NCI-H187 treated with DMSO at 0.1 percent for 48 hours (cell line): ENCODE measurements around the gene EML3.
"Not testable (repeated sequence)": the region's sequence is repeated elsewhere in the genome, so short reads cannot be mapped to it uniquely, and the experiment has no call there.

Experiments used
- DNase-seq: peaks from one replicate; lab custom pipeline; 2025; lab: John Stamatoyannopoulos, UW

Gene EML3

DNA sequence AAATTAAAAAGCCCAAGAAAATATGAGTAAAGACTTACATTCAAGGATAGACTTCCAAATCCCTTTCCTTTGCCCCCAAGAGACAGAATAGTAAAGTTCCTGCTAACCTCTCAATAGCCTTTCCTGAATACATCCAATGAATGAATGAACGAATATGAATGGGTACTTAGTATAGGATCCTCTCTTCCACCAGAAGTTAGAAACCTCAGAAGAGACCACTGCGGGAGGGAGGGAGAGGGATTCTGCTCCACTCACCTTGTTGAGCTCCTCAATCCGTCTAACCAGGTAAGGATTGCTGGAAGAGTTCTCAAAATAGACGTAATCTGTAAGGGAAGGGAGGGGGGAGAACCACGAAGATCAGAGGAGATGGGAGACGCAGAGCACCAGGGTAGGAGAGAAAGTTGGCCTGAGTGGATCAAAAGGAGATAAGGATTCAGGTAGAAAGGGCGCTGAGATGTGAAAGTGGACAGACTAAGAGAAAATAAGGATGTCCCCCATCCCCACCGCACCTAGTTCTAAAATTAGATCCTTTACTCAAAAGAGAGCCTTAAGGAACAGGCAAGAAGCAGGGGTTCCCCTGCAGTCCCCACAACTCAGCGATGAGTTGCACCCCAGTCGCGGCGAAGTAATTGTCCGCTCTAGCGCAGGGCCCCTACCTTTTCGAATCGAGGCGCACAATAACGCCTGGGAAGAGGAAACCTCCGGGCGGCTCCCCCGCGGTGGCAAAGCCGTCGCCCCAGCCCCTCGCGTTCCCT, 12.0 kb downstream of the EML3 start:
- DNase-seq: no peak

DNA sequence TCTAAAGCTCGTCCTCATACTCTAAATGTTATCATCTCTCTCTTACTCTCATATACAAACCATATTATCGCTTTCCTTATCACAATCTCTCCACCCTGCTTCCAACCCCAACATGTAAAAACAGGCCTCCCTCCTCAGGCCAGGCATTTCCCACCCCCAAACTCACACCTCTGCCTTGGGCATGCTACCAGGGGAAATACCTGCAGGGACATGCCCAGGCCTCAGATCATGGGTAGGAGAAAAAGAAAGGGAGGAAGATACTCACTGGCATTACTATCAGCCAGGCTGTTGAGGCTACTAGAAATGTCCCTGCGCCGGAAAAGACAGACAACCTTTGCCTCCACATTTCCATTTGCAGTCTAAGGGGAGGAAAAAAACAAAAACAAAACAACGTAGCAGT, 12.7 kb downstream of the EML3 start:
- DNase-seq: no peak

DNA sequence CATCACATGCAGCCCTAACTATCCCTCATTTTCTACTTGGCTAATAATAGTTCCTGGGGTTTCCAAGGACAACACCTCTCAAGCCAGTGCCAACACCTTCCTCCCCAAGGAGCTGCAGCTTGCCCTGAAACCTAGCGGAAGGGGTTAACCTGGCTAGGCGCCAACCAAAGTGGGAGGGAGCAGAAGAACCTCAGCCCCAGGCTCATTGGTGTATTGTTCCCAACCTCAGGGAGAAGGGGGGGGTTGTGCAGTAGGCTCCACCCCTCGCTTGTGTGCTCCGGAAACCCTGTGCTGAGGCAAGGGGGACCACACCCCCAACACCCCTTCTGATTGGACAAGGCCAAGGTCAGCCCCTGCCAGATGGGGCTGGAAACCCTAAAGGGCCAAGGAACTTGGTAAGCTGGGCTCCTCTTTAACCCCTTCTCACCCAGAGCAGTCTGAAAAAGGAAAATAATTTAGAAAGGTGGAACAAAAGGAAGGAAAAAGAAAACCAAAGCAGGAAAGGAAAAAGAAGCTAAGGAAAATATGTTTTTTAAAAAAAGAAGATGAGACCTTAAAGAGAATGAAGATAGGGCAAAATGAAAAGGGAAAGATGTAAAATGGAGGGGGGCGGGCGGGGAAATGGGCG, 13.4 kb downstream of the EML3 start:
- DNase-seq: peak; percentile 80

DNA sequence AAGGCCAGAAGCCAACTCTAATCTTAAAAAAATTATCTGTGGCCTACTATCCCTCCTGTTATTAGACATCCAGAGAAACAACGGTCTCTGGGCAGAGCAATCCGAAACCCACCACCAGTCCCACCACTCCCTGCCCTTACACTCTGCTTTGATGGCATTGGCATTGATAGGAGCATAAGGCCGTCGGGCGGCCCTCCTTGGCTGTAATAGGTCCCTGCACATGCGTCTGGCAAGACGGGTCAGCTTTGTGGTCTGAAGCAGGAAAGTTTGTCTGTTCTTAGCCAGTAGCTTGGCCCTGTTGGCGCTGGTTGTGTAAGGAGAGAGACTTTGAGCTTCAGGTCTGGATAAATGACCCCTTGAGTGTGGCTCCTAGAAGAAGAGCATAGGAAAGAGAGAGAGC, 17.5 kb downstream of the EML3 start:
- DNase-seq: no peak

DNA sequence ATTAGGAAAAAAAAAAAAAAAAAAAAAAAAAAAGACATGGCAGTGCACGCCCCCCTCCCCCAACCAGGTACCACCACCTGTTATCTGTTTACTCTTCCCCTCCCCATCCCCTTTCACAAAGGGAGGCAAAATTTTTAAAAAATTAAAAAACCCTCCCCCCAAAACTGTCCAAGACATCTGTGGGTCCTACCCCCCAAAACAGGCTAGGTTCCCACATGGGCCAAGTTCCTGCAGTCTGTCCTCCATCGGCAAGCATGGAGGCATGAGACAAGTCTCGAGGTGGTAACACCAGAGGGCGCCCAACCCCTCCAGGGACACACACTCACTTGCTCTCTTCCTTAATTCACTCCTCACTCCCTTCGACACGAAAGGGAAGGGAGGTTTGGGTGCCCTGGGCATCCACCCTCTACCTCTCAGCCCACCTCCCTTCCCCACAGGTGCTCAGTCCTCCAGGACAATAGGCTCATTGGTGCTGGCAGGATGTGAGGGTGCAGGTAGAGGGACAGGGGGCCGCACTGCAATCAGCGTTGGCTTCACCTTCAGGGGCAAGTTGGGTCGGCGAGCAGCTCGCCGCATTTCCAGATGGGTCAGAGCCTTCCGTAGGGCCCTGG, 19.0 kb downstream of the EML3 start:
- DNase-seq: no peak

DNA sequence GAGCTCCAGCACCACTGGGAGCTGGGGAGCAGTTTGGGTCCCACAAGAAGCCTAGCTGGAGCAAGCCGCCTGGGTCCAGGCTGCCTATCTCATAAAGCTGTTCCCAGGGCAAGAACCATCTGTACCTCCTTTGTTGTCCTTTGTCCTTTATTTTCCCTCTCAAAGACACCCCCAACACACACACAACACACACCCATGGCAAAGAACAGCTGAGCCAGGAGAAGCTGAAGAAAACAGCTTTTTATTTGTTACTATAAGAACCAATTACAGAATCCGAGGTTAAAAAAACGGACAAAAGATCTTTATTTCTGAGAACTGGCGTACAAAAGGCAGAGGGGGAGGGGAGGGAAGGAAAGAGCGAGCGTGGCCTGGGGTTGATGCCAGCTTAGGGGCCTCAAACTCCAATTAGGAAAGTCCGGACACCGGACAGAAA, 19.6 kb downstream of the EML3 start:
- DNase-seq: no peak

DNA sequence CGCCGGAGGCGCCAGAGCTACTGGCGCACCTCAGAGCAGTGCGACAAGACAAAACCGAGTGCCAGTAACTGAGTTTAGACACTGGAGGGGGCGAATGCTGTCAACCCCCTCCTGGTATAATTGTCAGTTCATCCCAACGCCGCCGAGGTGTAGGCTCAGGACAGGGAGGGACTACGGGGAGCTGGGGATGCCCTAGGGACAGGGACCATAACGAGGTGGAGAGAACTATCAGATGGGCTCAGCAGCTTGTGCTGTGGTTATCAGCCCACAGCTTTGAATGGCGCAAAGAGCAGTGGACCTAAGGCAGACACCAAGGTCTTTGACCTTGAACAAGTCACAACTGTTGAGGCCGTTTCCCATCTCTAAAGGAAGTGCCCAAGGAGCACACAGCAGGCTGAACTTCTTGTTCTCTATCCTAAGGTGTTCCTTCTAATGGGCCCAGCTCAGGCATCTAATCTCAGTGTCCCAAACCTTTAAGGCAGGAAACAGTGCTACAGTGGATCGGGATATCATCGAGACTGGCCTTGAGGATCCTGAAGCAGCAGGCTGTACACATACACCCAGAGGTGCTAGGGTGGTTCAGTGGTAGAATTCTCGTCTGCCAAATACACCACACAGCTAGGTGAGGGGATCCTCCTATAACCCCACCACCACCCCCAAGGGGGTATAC, 20.3 kb downstream of the EML3 start:
- no peak for DNase-seq

DNA sequence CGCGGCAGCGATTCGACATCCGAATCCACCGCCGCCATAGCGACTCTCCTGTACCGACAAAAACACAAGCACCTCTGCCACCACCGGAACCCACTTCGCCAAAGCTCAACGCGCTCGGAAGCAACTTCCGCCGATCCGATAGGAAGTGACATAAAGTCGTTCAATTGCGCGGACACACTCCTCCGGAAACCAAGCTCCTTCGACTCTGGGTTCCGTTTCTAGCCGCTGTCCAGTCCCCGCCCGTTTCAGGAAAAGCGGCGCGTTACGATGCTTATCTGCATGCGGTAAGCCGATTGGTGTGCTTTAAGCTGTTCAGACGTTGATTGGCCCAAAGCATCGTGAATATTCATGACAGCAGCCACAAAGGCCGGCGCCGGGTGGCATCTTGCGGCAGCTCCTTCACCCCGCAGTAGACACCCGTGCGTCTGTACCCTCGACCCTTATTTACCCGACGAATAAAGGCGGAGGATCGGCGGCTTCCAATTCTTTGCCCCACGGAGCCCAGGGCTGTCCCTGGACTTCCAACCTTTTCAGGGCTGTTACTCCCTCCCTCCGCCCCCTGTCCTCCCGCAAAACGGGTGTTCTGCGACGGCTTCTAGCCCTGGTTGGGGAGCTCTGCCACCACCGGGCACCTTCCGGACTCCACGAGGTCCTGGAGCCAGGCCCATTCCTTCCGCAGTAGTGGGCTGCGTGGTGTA, 21.0 kb downstream of the EML3 start, which contains the start of gene TUT1:
Gene TUT1 (minus strand): TSS at position 76 of the 698 bp plus-strand sequence. CDS start 38 bp downstream, at position 38.
- peak; percentile 92 for DNase-seq

DNA sequence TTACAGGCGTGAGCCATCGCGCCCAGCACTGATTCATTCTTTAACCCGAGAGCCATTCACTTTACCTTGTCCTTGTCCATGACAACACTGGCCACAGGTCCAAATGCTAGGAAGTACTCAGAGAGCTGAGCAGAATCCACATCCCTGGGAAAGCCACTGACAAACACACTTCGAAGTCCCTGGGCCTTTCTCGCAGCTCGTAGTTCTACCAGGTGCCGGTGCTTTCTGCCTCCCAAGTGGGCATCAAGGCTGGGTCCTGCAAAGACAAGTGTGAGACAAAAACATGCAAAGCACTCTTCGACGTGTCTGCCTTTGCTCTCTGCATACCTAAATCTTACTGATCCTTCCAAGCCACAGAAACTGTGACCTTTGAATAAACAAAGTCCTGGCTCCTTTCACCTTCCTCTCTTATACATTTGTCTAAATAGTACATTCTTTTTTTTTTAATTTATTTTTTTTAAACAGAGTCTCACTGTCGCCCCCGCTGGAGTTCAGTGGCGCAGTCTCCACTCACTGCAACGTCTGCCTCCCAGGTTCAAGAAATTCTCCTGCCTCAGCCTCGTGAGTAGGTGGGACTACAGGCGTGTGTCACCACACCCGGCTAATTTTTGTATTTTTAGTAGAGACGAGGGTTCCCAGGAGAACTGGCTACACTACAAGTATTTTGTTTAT, 23.5 kb downstream of the EML3 start:
- DNase-seq: no peak

DNA sequence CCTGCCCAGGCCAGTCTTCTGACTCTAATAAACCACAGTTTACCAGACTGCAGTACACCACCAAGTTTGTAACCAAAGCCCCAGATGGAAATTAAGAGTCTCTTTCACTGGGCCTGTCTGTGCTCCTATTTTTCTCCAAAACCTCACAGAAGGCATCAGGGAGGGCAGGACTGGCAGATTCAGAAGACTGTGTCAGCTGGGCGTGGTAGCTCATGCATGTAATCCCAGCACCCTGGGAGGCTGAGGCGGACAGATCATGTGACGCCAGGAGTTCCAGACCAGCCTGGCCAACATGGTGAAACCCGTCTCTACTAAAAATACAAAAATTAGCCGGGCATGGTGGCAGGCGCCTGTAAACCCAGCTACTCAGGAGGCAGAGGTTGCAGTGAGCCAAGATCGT, 27.2 kb downstream of the EML3 start:
- not testable (repeated sequence) for DNase-seq

DNA sequence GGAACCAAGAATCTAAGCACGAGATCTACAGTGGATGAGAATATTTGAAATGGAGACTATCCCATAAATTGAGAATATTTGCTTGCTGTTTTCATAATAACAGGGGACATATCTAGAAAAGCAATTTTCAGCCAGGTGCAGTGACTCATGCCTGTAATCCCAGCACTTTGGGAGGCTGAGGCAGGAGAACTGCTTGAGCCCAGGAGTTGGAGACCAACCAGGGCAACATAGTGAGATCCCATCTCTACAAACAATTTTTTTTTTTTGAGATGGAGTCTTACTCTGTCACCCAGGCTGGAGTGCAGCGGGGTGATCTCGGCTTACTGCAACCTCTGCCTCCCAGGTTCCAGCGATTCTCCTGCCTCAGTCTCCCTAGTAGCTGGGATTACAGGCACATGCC, 30.8 kb downstream of the EML3 start:
- not testable (repeated sequence) for DNase-seq

DNA sequence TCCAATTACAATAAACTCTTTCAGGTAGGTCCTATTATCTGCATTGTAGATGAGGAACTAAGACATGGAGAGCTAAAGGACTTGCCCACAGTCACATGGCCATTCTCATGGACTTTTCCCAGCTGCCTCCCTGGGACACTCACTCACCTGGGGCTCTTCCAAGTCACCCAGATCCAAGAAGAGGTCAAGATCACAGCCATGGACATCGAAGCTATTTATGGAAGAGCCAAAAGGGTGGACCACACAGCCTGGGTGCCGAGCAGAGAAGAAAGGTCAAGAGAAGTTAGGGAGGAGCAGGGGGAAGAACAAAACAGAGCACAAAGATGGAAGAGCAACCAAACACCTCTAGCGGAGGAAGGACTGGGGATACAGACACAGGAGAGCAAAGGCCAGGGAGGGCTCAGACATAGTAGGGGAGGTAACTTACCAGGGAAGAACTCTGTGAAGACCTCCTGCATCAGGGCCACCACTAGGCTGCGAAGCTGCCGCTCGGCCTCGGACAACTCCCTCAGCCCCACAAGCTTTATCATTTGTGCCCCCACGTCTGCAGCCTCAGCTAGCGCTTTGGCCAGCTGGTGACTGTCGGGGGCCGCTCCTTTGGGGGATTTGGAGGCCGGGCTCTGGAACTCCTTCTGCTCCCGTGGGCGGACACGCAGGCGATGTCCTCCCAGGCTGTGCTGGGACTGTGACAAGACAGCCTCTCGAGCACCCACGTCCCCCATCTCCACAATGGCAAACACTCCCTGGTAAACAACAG, 31.4 kb downstream of the EML3 start:
- DNase-seq: no peak

DNA sequence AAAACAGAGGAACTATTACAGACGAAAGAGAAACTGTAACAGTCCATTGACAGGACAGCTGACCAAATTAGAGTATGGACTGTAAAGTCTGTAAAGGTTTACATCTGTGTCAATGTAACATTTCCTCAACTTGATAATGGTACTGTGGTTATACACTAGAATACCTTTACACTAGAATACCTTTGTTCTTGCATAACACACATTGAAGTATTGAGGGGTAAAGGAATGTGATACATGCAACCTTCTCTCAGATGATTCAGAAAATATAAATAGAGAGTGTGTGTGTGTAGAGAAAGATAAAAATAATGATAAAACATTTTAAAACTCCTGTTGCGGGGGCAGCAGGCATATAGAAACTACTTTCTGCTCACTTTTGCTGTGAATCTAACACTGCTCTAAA, 33.3 kb downstream of the EML3 start:
- no peak for DNase-seq

DNA sequence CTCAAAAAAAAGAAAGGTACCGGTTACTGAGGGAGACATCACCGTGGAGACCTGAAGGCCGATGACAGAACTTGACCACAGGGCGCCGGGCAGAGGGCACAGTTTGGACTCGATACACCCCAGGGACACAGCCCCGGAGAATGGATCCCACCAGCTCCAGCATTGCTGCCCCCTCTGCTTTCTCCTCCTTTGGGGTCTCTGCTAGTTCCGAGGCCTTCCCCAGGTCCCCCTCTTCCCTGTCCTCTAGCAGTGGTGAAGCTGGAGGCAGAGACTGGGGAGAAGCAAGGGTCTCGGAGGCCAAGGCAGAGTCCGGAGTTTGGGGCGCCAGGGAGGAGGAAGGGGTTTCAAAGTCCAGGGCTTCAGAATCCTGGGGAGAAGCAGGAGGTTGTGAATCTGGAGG, 34.0 kb downstream of the EML3 start:
- no peak for DNase-seq

DNA sequence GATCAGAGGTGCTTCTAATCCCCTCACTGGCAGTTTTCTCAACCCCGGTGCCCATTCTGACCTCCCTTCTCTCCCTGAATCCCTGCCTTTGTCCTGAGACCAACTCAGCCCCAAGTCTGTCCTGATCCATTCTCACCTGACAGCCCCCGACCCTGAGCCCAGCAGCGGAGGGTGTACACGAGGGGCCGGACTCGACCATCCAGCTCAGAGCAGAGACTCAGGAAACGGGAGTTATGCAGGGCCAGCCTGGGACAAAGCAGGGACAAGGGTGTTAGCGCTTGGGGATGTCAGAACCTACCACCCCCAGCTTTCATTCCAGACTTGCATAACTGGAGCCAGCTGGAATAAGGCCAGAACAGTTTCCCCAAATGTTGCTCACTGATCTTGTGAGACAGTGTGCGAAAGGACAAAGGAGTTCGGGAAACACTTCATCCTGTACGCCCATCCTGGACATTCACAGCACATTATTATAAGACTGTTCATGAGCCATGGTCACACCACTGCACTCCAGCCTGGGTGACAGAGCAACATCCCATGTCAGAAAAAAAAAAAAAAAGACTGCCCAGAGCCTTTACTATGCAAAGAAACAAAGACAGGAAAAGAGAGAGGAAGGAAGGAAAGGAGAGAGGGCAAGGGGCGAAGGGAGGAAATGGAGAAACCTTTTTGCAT, 35.4 kb downstream of the EML3 start:
- DNase-seq: no peak

DNA sequence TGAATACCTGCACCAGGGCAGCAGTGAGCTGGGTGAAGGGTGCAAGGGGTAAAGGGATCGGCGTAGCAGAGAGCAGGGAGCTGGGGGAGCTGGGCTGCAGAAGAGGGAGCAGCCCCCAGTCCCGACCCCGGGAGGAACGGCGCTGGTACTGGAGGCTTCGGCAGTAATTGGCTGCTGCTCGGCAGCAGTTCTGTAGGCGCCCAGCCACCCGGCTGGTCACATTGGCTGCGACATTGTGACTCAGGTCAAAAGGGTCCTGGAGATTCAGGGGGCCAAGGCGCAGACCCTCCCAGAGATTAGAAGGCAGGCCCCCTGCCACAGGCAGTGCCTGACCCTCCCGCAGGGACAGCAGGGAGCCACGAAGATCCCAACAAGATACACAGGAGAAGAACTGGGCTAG, 36.7 kb downstream of the EML3 start:
- DNase-seq: no peak

DNA sequence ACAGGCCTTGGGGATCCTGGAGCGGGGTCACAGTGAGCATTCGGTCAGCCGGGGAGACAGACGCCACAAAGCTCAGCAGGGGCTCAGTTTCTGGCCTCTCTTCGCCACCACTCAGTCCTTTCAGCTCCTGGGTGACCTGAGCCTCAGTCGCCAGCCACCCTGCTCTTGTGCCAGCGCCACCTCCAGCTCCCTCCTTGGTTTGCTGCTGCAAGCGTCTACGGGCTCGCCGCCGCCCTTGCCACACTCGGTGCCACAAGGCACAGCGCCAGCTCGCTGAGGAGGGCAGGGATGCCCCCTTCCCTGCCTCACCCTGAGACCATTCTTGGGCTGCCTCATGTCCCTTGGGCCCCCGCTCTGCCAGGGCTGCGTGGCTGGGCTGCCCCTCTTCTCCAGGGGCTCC, 37.4 kb downstream of the EML3 start:
- no peak for DNase-seq

DNA sequence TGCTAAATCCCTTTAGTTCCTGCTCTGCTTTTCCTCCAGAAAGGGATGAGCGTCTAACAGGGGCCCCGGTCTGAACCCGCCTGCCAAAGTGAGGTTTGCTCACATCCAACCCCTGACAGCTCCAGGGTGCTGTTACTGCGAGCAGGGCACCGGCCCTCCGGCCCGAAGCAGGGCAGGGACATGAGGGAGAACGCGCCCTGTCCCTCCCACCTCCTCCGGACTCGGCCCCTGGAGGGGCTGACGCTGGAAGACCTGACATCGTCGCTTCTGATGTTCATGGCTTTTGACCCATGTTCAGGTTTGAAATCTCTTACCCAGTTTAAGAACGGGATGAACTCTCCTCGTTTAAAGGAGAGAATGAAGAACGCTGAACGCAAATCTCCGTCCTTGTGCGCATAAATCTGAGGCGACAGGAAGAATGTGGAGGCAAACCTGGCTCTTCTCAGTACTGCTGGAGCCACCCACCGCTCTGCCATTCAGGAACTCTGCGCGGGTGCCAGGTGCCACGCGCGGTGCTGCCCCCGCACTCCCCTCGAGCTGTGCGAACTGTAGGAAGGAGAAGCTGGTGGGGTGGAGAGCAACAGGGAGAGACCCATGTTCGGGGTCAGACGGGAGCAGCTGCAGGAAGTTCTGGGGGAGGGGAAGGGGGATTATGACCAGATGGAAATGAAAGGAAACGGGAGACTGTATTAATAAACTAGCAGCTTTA, 38.1 kb downstream of the EML3 start:
- no peak for DNase-seq

DNA sequence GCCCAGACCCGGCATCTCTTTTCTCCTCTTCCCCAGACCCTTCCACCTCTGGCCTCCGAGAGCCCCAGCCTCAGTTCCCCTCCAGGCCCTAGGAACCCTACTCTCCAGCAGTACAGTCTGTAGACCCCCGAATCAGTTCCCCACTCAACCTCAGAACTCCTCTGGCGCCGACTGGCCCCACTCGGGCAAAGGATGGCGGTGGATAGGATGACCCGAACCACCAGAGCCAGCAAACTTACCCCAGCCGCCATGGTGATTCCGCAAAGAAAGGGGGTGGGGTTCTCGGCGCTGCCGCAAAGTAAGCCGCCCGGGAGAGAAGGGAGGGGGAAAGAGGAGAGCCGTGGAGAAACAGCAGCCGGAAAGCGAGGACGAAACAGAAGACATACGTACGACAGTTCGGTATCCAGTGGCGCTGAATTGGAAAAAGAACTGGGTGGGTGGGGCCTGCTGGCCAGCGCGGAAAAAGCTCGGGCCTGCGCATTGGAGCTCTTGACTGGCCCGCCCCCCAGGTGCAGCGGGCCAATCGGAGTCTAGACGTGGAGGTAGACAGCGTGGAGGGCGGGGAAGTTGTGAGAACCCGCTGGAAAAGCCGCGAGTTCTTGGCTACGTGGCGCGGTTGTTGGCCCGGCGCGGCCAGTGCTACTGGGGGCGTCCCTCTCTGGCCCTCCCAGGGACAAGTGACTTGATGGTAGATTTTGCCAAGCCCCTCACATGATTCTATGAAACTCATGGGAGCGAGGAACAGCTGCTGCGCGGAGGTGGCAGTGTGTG, 38.8 kb downstream of the EML3 start, which contains the start of gene EEF1G:
Gene EEF1G (minus strand): TSS at position 300 of the 771 bp plus-strand sequence. CDS start 49 bp downstream, at position 251.
- DNase-seq: peak; percentile 98
